Neuron (in vitro differentiated cells): ENCODE data around the gene LRRC74A.

ENCODE experiments used
- H2AFZ ChIP-seq: one replicate; pipeline ENCODE4 v1.6.1; 2013; ENCODE audit warnings: low read depth, mild to moderate bottlenecking, inconsistent platforms, low read length, moderate library complexity
- H3K27me3 ChIP-seq: one replicate; pipeline ENCODE4 v1.6.1; 2013; ENCODE audit warnings: low read length; ENCODE audit not compliant: insufficient read depth
- H3K36me3 ChIP-seq: one replicate; pipeline ENCODE4 v1.6.1; 2013; ENCODE audit warnings: low read length; ENCODE audit not compliant: insufficient read depth
- H3K4me1 ChIP-seq: one replicate; pipeline ENCODE4 v1.6.1; 2013; ENCODE audit warnings: low read length; ENCODE audit not compliant: insufficient read depth
- H3K4me3 ChIP-seq: 2 replicates; pipeline ENCODE4 v1.5.1; 2013; ENCODE audit warnings: mild to moderate bottlenecking, low read length, moderate library complexity
- H3K9me3 ChIP-seq: one replicate; pipeline ENCODE4 v1.6.1; 2013; ENCODE audit warnings: low read length

LRRC74A gene

GRCh38 chr14:76812422-76813383, 13.5 kb upstream of the LRRC74A start, which contains the start of gene ANGEL1:
TSS of gene ANGEL1 (minus strand) at chr14:76812882. CDS start at chr14:76812827, 55 bp downstream.
- peak within 1 kb of the TSS; percentile 92 for H2AFZ ChIP-seq
- no peaks in the 10 kb centered on the region for H3K9me3 ChIP-seq
- H3K4me3 ChIP-seq = peak within 1 kb of the TSS; percentile 74
- H3K4me1 ChIP-seq = peaks cover 16% of the 10 kb centered on the region
- H3K36me3 ChIP-seq = peaks cover 10% of the 10 kb centered on the region
- peaks cover 8% of the 10 kb centered on the region for H3K27me3 ChIP-seq

GRCh38 chr14:76814726-76815645, 11.2 kb upstream of the LRRC74A start:
- H3K9me3 ChIP-seq = no peaks in the 10 kb centered on the region

GRCh38 chr14:76820700-76821099, 5.5 kb upstream of the LRRC74A start:
- Histone ChIP-seq H3K4me3 (no peak overlapping the region), H3K27me3 (peaks cover 13% of the 10 kb centered on the region), H3K36me3 (no peaks in the 10 kb centered on the region), H2AFZ (no peak overlapping the region), H3K9me3 (no peaks in the 10 kb centered on the region), H3K4me1 (no peaks in the 10 kb centered on the region)

More at GRCh38 chr14:76814726-76815645, 11.2 kb upstream of the LRRC74A start:
- Histone ChIP-seq H3K27me3 (peaks cover 9% of the 10 kb centered on the region), H3K36me3 (no peaks in the 10 kb centered on the region), H2AFZ (no peak overlapping the region), H3K4me3 (no peak overlapping the region), H3K4me1 (peaks cover 16% of the 10 kb centered on the region)

GRCh38 chr14:76827696-76828296, 1.6 kb downstream of the LRRC74A start:
- Histone ChIP-seq H3K36me3 (no peaks in the 10 kb centered on the region), H3K4me3 (no peak overlapping the region), H2AFZ (no peak overlapping the region), H3K4me1 (peaks cover 10% of the 10 kb centered on the region), H3K9me3 (no peaks in the 10 kb centered on the region), H3K27me3 (peaks cover 20% of the 10 kb centered on the region)

GRCh38 chr14:76828339-76829012, 2.3 kb downstream of the LRRC74A start:
- no peaks in the 10 kb centered on the region for H3K36me3 ChIP-seq
- H3K27me3 ChIP-seq = peaks cover 20% of the 10 kb centered on the region
- H3K9me3 ChIP-seq = no peaks in the 10 kb centered on the region
- no peak overlapping the region for H3K4me3 ChIP-seq
- peaks cover 10% of the 10 kb centered on the region for H3K4me1 ChIP-seq
- no peak overlapping the region for H2AFZ ChIP-seq

GRCh38 chr14:76829013-76829365, 2.8 kb downstream of the LRRC74A start:
- peaks cover 20% of the 10 kb centered on the region for H3K27me3 ChIP-seq
- peaks cover 10% of the 10 kb centered on the region for H3K4me1 ChIP-seq
- no peaks in the 10 kb centered on the region for H3K9me3 ChIP-seq
- no peaks in the 10 kb centered on the region for H3K36me3 ChIP-seq
- H2AFZ ChIP-seq = no peak overlapping the region
- no peak overlapping the region for H3K4me3 ChIP-seq

GRCh38 chr14:76829650-76830421, 3.6 kb downstream of the LRRC74A start:
- peaks cover 20% of the 10 kb centered on the region for H3K27me3 ChIP-seq
- no peak overlapping the region for H3K4me3 ChIP-seq

GRCh38 chr14:76830556-76830955, 4.3 kb downstream of the LRRC74A start:
- Histone ChIP-seq H3K27me3 (peaks cover 17% of the 10 kb centered on the region), H2AFZ (no peak overlapping the region), H3K36me3 (no peaks in the 10 kb centered on the region), H3K9me3 (no peaks in the 10 kb centered on the region), H3K4me3 (no peak overlapping the region), H3K4me1 (peaks cover 10% of the 10 kb centered on the region)

More at GRCh38 chr14:76829650-76830421, 3.6 kb downstream of the LRRC74A start:
- Histone ChIP-seq H2AFZ (no peak overlapping the region), H3K4me1 (peaks cover 10% of the 10 kb centered on the region), H3K36me3 (no peaks in the 10 kb centered on the region), H3K9me3 (no peaks in the 10 kb centered on the region)

- Histone ChIP-seq H3K4me3 (no peak overlapping the region), H3K36me3 (no peaks in the 10 kb centered on the region), H2AFZ (no peak overlapping the region), H3K9me3 (no peaks in the 10 kb centered on the region), H3K27me3 (peaks cover 12% of the 10 kb centered on the region), H3K4me1 (peaks cover 10% of the 10 kb centered on the region)
These were observed 6.3 kb downstream of the LRRC74A start for GRCh38 chr14:76832503-76832988.

GRCh38 chr14:76833011-76833410, 6.8 kb downstream of the LRRC74A start:
- H3K27me3 ChIP-seq = peaks cover 14% of the 10 kb centered on the region
- H2AFZ ChIP-seq = no peak overlapping the region
- no peak overlapping the region for H3K4me3 ChIP-seq
- H3K36me3 ChIP-seq = no peaks in the 10 kb centered on the region
- peaks cover 10% of the 10 kb centered on the region for H3K4me1 ChIP-seq
- H3K9me3 ChIP-seq = no peaks in the 10 kb centered on the region

- H2AFZ ChIP-seq = no peak overlapping the region
- peaks cover 10% of the 10 kb centered on the region for H3K4me1 ChIP-seq
- no peak overlapping the region for H3K4me3 ChIP-seq
- H3K27me3 ChIP-seq = peaks cover 6% of the 10 kb centered on the region
- no peaks in the 10 kb centered on the region for H3K36me3 ChIP-seq
- no peaks in the 10 kb centered on the region for H3K9me3 ChIP-seq
These were observed 8.0 kb downstream of the LRRC74A start for GRCh38 chr14:76834241-76834661.
